HCT116 (cell line): ENCODE data around the gene INIP. TPM values are rescaled to one million over a fixed set of nuclear protein-coding genes. Genes with fewer than 3 reads are reported as not detected.

Experiments used
- ATAC-seq: fragments of 200-7000 bp; cut with Tn5 transposase; 2 replicates; pipeline ENCODE4 v1.9.1; 2020; ENCODE audit warnings: mild to moderate bottlenecking, moderate library complexity
- BruUV-seq: library from RNA; stranded (reverse); fragments of 400-500 nt; replicated peaks from 2 replicates; lab custom pipeline; 2021; lab: Mats Ljungman, UMichigan
- CTCF ChIA-PET: fragments of 300-600 bp; sonication (Branson Sonifier 250); formaldehyde crosslinking; loops from one replicate; lab custom pipeline; 2021; ENCODE audit warnings: antibody characterized with exemption; lab: Charles Lee
- POLR2A ChIA-PET: fragments of 300-600, 350-600 bp; sonication (Branson Sonifier 250); formaldehyde crosslinking; loops from one replicate; lab custom pipeline; 2021; ENCODE audit warnings: antibody characterized with exemption; lab: Charles Lee
- RAD21 ChIA-PET, 2 experiments: fragments of 300-600 bp; sonication (Branson Sonifier 250); formaldehyde crosslinking; loops; one replicate each; lab custom pipeline; 2023; ENCODE audit warnings: low total read pairs in 2 of 2; ENCODE audit not compliant: uncharacterized antibody in 2 of 2, unreplicated experiment in 2 of 2, low non-redundant PET in 1 of 2; lab: Charles Lee
- DNase-seq: peaks from one replicate; pipeline ENCODE4 v3.0.0-alpha.2; 2010; ENCODE audit warnings: low read depth, low spot score
- H2AFZ ChIP-seq: fragments of 200-600 bp; shearing (Covaris generic), sonication (generic); 2 replicates; pipeline ENCODE4 v1.6.1; 2017; ENCODE audit warnings: low read depth, mixed run types, mixed read lengths, antibody characterized with exemption, low read length; ENCODE audit not compliant: poor library complexity, severe bottlenecking
- H3K27ac ChIP-seq: 2 replicates; pipeline ENCODE4 v1.5.1; 2012; ENCODE audit warnings: low read depth, low read length
- H3K27me3 ChIP-seq: fragments of 200-600 bp; sonication (generic); 2 replicates; pipeline ENCODE4 v1.6.1; 2016; ENCODE audit warnings: mixed run types, low read length, mixed read lengths; ENCODE audit not compliant: insufficient read depth
- H3K36me3 ChIP-seq, 2 experiments: fragments of 200-500 bp in 1 of 2; fragments of 200-600 bp in 1 of 2; sonication (Bioruptor generic) in 1 of 2; sonication (generic) in 1 of 2; 2 replicates each; pipeline versions ENCODE4 v1.5.1 to v1.6.1; 2014 to 2016; ENCODE audit warnings: low read length in 2 of 2, inconsistent platforms in 1 of 2, mixed read lengths in 1 of 2, mixed run types in 1 of 2; ENCODE audit not compliant: insufficient read depth in 2 of 2, control insufficient read depth in 1 of 2
- H3K4me1 ChIP-seq, 2 experiments: fragments of 200-600 bp in 1 of 2; sonication (generic) in 1 of 2; 2 replicates each; pipeline versions ENCODE4 v1.5.1 to v1.6.1; 2012 to 2017; ENCODE audit warnings: low read length in 2 of 2, inconsistent platforms in 1 of 2, mild to moderate bottlenecking in 1 of 2, mixed read lengths in 1 of 2, mixed run types in 1 of 2, moderate library complexity in 1 of 2; ENCODE audit not compliant: insufficient read depth in 2 of 2, control insufficient read depth in 1 of 2
- H3K4me2 ChIP-seq: fragments of 200-600 bp; sonication (generic); 2 replicates; pipeline ENCODE4 v1.6.1; 2017; ENCODE audit warnings: mixed run types, low read length, mixed read lengths
- H3K4me3 ChIP-seq, 2 experiments: fragments of 200-600 bp in 1 of 2; sonication (generic) in 1 of 2; replicated peaks in 1 of 2; 2 replicates each; pipeline ENCODE4 v1.5.1; 2011 to 2016; ENCODE audit warnings: low read length in 2 of 2, control low read depth in 1 of 2, low read depth in 1 of 2, mild to moderate bottlenecking in 1 of 2, mixed read lengths in 1 of 2, mixed run types in 1 of 2
- H3K79me2 ChIP-seq: fragments of 200-600 bp; sonication (generic); 2 replicates; pipeline ENCODE4 v1.6.1; 2017; ENCODE audit warnings: mild to moderate bottlenecking, mixed run types, low read length, moderate library complexity, mixed read lengths; ENCODE audit not compliant: insufficient read depth
- H3K9ac ChIP-seq: fragments of 200-600 bp; sonication (generic); 2 replicates; pipeline ENCODE4 v1.6.1; 2016; ENCODE audit warnings: low read length, mixed read lengths
- H3K9me2 ChIP-seq: fragments of 200-600 bp; sonication (generic), shearing (Covaris generic); 2 replicates; pipeline ENCODE4 v1.6.1; 2017; ENCODE audit warnings: mixed run types, mild to moderate bottlenecking, moderate library complexity; ENCODE audit not compliant: insufficient read depth
- H3K9me3 ChIP-seq, 2 experiments: fragments of 200-500 bp in 1 of 2; fragments of 200-600 bp in 1 of 2; sonication (Bioruptor generic) in 1 of 2; sonication (generic) in 1 of 2; 2 replicates each; pipeline ENCODE4 v1.6.1; 2014 to 2017; ENCODE audit warnings: low read length in 2 of 2, mixed read lengths in 2 of 2, inconsistent platforms in 1 of 2, low read depth in 1 of 2, mild to moderate bottlenecking in 1 of 2, mixed run types in 1 of 2, moderate library complexity in 1 of 2; ENCODE audit not compliant: control insufficient read depth in 1 of 2, insufficient read depth in 1 of 2
- H4K20me1 ChIP-seq: fragments of 200-600 bp; sonication (generic), shearing (Covaris generic); 2 replicates; pipeline ENCODE4 v1.6.1; 2017; ENCODE audit warnings: mixed run types, mild to moderate bottlenecking, moderate library complexity; ENCODE audit not compliant: insufficient read depth
- CEBPB ChIP-seq: IDR thresholded peaks from 2 replicates; pipeline ENCODE4 v1.6.1; 2012; ENCODE audit warnings: low read depth
- CTCF ChIP-seq, 3 experiments: fragments of 200-600 bp in 1 of 3; sonication (generic) in 1 of 3; IDR thresholded peaks in 2 of 3; conservative IDR thresholded peaks in 1 of 3; 2 replicates each; pipeline ENCODE4 v1.5.1; 2012 to 2017; ENCODE audit warnings: low read depth in 2 of 3, low read length in 2 of 3, antibody characterized with exemption in 1 of 3, borderline replicate concordance in 1 of 3, control low read depth in 1 of 3, mild to moderate bottlenecking in 1 of 3, mixed read lengths in 1 of 3, mixed run types in 1 of 3, moderate library complexity in 1 of 3; ENCODE audit not compliant: insufficient read depth in 1 of 3
- EGR1 ChIP-seq: IDR thresholded peaks from 2 replicates; pipeline ENCODE4 v1.6.1; 2012; ENCODE audit warnings: low read depth
- ELF1 ChIP-seq: IDR thresholded peaks from 2 replicates; pipeline ENCODE4 v1.6.1; 2012; ENCODE audit warnings: low read depth, borderline replicate concordance
- EZH2 ChIP-seq: fragments of 200-600 bp; sonication (generic); IDR thresholded peaks from 2 replicates; pipeline ENCODE4 v1.6.1; 2017; ENCODE audit warnings: antibody characterized with exemption, mixed run types
- FOSL1 ChIP-seq: IDR thresholded peaks from 2 replicates; pipeline ENCODE4 v1.6.1; 2012; ENCODE audit warnings: low read depth
- JUND ChIP-seq: IDR thresholded peaks from 2 replicates; pipeline ENCODE4 v1.6.1; 2012
- POLR2A ChIP-seq: IDR thresholded peaks from 2 replicates; pipeline ENCODE4 v1.7.0; 2011; ENCODE audit warnings: borderline replicate concordance; ENCODE audit not compliant: insufficient read depth, insufficient read length; ENCODE audit errors: extremely low read depth
- POLR2AphosphoS5 ChIP-seq: IDR thresholded peaks from 2 replicates; pipeline ENCODE4 v1.6.1; 2011; ENCODE audit warnings: mild to moderate bottlenecking, low read depth, low read length, moderate library complexity
- RAD21 ChIP-seq: IDR thresholded peaks from 2 replicates; pipeline ENCODE4 v1.6.1; 2012; ENCODE audit warnings: low read depth, mild to moderate bottlenecking
- SP1 ChIP-seq: IDR thresholded peaks from 2 replicates; pipeline ENCODE4 v1.6.1; 2012; ENCODE audit warnings: low read depth
- SRF ChIP-seq: IDR thresholded peaks from 2 replicates; pipeline ENCODE4 v1.6.1; 2012; ENCODE audit warnings: low read depth
- TCF7L2 ChIP-seq: IDR thresholded peaks from 2 replicates; pipeline ENCODE4 v1.7.0; 2011; ENCODE audit warnings: borderline replicate concordance, inconsistent platforms; ENCODE audit not compliant: insufficient read depth, insufficient read length; ENCODE audit errors: extremely low read depth
- YY1 ChIP-seq: IDR thresholded peaks from 2 replicates; pipeline ENCODE4 v1.6.1; 2011; ENCODE audit warnings: low read length, low read depth, moderate library complexity, mild to moderate bottlenecking; ENCODE audit not compliant: insufficient replicate concordance; ENCODE audit errors: extremely low read depth
- ZNF274 ChIP-seq: fragments of 200-500 bp; sonication (Bioruptor generic); IDR thresholded peaks from 2 replicates; pipeline ENCODE4 v1.6.1; 2014; ENCODE audit warnings: mild to moderate bottlenecking, low read depth, low read length, inconsistent platforms
- intact Hi-C: fragments of 100-400 bp; cut with micrococcal nuclease; formaldehyde crosslinking; loops from 2 replicates; pipeline ENCODE4 v1.10.0; 2022
- total RNA-seq: library from RNA; stranded (reverse); gene quantifications from one replicate; pipeline ENCODE4 v1.2.1, GENCODE V29; 2021; ENCODE audit not compliant: unreplicated experiment

Gene INIP
- total RNA-seq, 1 experiment from 2014 or later: 28.9 TPM

GRCh38 chr9:112719696-112720095, 1.8 kb upstream of the INIP start:
- TF ChIP-seq ELF1 (no peak), EGR1 (no peak), CEBPB (no peak), ZNF274 (no peak), YY1 (no peak), EZH2 (no peak), TCF7L2 (no peak), SP1 (no peak), SRF (no peak)
- H3K36me3 ChIP-seq: peaks cover 0 to 2% of the 10 kb centered on the region in 2 experiments; a peak in 1 of 4 replicates
- intact Hi-C loops: loop anchor here (2.0 to 10.0 kb wide), 3 partner anchors 31 to 235 kb away; partner anchors contain the start of genes KIAA1958 and SNX30
- ChIA-PET RAD21 (interaction anchor here in 1 of 2 experiments (0.6 kb wide), 1 partner anchor 73 kb away, joined by 3 read pairs; no protein-coding TSS in a partner anchor), POLR2A (no interaction called here), CTCF (interaction anchor here (1.4 kb wide), 1 partner anchor 100 kb away, joined by 3 read pairs; no protein-coding TSS in a partner anchor)
- no peaks in the 10 kb centered on the region for H3K9me2 ChIP-seq
- no peak overlapping the region for H2AFZ ChIP-seq
- H4K20me1 ChIP-seq: no peaks in the 10 kb centered on the region
- H3K4me2 ChIP-seq: no peak overlapping the region
- no peak overlapping the region for H3K27ac ChIP-seq
- peaks cover 2 to 10% of the 10 kb centered on the region in 2 experiments; a peak in 2 of 4 replicates for H3K4me1 ChIP-seq
- ATAC-seq (no peak), DNase-seq (no peak)
- no TSS peak for BruUV-seq
- H3K79me2 ChIP-seq: peaks cover 21% of the 10 kb centered on the region
- H3K4me3 ChIP-seq: no peak overlapping the region
- no peaks in the 10 kb centered on the region for H3K27me3 ChIP-seq
- H3K9ac ChIP-seq: no peak overlapping the region
- no peaks in the 10 kb centered on the region for H3K9me3 ChIP-seq

GRCh38 chr9:112719241-112719691, 1.3 kb upstream of the INIP start:
- no peak overlapping the region for H3K27ac ChIP-seq
- no TSS peak for BruUV-seq
- H3K36me3 ChIP-seq: peaks cover 0 to 3% of the 10 kb centered on the region in 2 experiments; a peak in 1 of 4 replicates
- H3K9ac ChIP-seq: no peak overlapping the region
- no peak overlapping the region for H3K4me2 ChIP-seq
- H4K20me1 ChIP-seq: no peaks in the 10 kb centered on the region
- no peak overlapping the region for H2AFZ ChIP-seq
- H3K79me2 ChIP-seq: peaks cover 21% of the 10 kb centered on the region
- TF ChIP-seq SRF (no peak), ELF1 (no peak), JUND (no peak), FOSL1 (no peak), RAD21 (no peak), POLR2A (no peak), CTCF (IDR thresholded peaks at IDR 0.05 in 2 of 3, conservative IDR thresholded peaks at IDR 0.05 in 1 of 3; ENCODE audit: borderline replicate concordance in 1 of 3, insufficient read depth in 1 of 3, low read depth in 2 of 3, low read length in 2 of 3) (no peak), POLR2AphosphoS5 (no peak)
- TF ChIP-seq, all 23 proteins: peak for 0
- intact Hi-C loops: loop anchor here (2.0 to 10.0 kb wide), 3 partner anchors 32 to 234 kb away; partner anchors contain the start of genes KIAA1958 and SNX30
- no peak for DNase-seq
- H3K4me1 ChIP-seq: peaks cover 2 to 10% of the 10 kb centered on the region in 2 experiments; a peak in 2 of 4 replicates
- no peaks in the 10 kb centered on the region for H3K27me3 ChIP-seq
- ATAC-seq: no peak
- no peaks in the 10 kb centered on the region for H3K9me3 ChIP-seq
- H3K4me3 ChIP-seq: no peak overlapping the region
- RAD21 ChIA-PET: no interaction called here
- H3K9me2 ChIP-seq: no peaks in the 10 kb centered on the region
- CTCF ChIA-PET: interaction anchor here (1.4 kb wide), 1 partner anchor 100 kb away, joined by 3 read pairs; no protein-coding TSS in a partner anchor
- POLR2A ChIA-PET: interaction anchor here (1.5 kb wide), 1 partner anchor 32 kb away, joined by 3 read pairs; no protein-coding TSS in a partner anchor
